ENCODE measurements around the gene KIN. TPM values are rescaled to one million over a fixed set of nuclear protein-coding genes. Genes with fewer than 3 reads are reported as not detected.

The KIN gene
- total RNA-seq, 1 donor from 2014 or later, result 12.9 TPM

- H3K9me3 Mint-ChIP-seq (ENCODE audit: unreplicated experiment), result no peaks in the 10 kb centered on the region
- DNase-seq, result no peak
- H3K36me3 Mint-ChIP-seq (ENCODE audit: unreplicated experiment), result no peaks in the 10 kb centered on the region
- no peak overlapping the region for H3K4me3 Mint-ChIP-seq (ENCODE audit: unreplicated experiment)
- no peak overlapping the region for H3K27ac Mint-ChIP-seq (ENCODE audit: unreplicated experiment)
- H3K27me3 Mint-ChIP-seq (ENCODE audit: unreplicated experiment), result no peaks in the 10 kb centered on the region
- H3K4me1 Mint-ChIP-seq (ENCODE audit: low read depth, unreplicated experiment), result no peaks in the 10 kb centered on the region
- TF ChIP-seq, protein P1, sequence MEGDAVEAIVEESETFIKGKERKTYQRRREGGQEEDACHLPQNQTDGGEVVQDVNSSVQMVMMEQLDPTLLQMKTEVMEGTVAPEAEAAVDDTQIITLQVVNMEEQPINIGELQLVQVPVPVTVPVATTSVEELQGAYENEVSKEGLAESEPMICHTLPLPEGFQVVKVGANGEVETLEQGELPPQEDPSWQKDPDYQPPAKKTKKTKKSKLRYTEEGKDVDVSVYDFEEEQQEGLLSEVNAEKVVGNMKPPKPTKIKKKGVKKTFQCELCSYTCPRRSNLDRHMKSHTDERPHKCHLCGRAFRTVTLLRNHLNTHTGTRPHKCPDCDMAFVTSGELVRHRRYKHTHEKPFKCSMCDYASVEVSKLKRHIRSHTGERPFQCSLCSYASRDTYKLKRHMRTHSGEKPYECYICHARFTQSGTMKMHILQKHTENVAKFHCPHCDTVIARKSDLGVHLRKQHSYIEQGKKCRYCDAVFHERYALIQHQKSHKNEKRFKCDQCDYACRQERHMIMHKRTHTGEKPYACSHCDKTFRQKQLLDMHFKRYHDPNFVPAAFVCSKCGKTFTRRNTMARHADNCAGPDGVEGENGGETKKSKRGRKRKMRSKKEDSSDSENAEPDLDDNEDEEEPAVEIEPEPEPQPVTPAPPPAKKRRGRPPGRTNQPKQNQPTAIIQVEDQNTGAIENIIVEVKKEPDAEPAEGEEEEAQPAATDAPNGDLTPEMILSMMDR (IDR thresholded peaks at IDR 0.05; ENCODE audit: partially characterized antibody, unreplicated experiment), result no peak
These were observed 83.4 kb downstream of the KIN start for GRCh38 chr10:7704071-7705016.

DNA sequence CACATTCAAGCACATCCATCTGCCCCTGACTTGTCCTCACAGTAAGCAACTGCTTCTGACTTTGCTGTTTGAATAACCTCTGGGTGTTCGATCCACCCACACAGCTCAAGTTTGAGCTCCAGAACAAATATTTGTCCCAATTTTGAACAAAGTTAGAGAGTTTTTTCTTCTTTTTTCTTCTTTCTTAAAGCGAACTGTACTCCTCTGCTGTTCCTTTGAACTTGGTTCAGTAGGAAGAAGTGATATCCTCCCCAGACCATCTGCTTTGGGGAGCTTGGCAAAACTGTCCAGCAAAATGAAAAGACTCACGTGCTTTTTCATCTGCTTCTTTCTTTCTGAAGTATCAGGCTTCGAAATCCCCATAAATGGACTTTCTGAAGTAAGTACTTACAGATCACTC, 84.7 kb downstream of the KIN start, which contains the start of gene ITIH2:
ITIH2 (plus strand) TSS at position 177 of the 400 bp plus-strand sequence; CDS start at position 296, 119 bp downstream.
- H3K27ac Mint-ChIP-seq (ENCODE audit: unreplicated experiment), result no peak within 1 kb of the TSS
- no peak within 1 kb of the TSS for H3K4me3 Mint-ChIP-seq (ENCODE audit: unreplicated experiment)
- H3K36me3 Mint-ChIP-seq (ENCODE audit: unreplicated experiment), result no peaks in the 10 kb centered on the region
- no peaks in the 10 kb centered on the region for H3K27me3 Mint-ChIP-seq (ENCODE audit: unreplicated experiment)
- DNase-seq, result no peak
- H3K9me3 Mint-ChIP-seq (ENCODE audit: unreplicated experiment), result no peaks in the 10 kb centered on the region
- no peaks in the 10 kb centered on the region for H3K4me1 Mint-ChIP-seq (ENCODE audit: low read depth, unreplicated experiment)
- TF ChIP-seq, protein P1 (IDR thresholded peaks at IDR 0.05; ENCODE audit: partially characterized antibody, unreplicated experiment), result no peak

- no peaks in the 10 kb centered on the region for H3K27me3 Mint-ChIP-seq (ENCODE audit: unreplicated experiment)
These were observed 85.4 kb downstream of the KIN start for GRCh38 chr10:7702288-7702812.

GRCh38 chr10:7701158-7701742, 86.5 kb downstream of the KIN start:
- Mint-ChIP-seq H3K27me3 (ENCODE audit: unreplicated experiment) (no peaks in the 10 kb centered on the region), H3K36me3 (ENCODE audit: unreplicated experiment) (no peaks in the 10 kb centered on the region), H3K27ac (ENCODE audit: unreplicated experiment) (no peak overlapping the region), H3K4me3 (ENCODE audit: unreplicated experiment) (no peak overlapping the region), H3K9me3 (ENCODE audit: unreplicated experiment) (no peaks in the 10 kb centered on the region), H3K4me1 (ENCODE audit: low read depth, unreplicated experiment) (no peaks in the 10 kb centered on the region)
- DNase-seq, result no peak
- TF ChIP-seq, protein P1 (IDR thresholded peaks at IDR 0.05; ENCODE audit: partially characterized antibody, unreplicated experiment), result no peak

More at GRCh38 chr10:7702288-7702812, 85.4 kb downstream of the KIN start:
- DNase-seq, result no peak
- TF ChIP-seq, protein P1 (IDR thresholded peaks at IDR 0.05; ENCODE audit: partially characterized antibody, unreplicated experiment), result no peak
- Mint-ChIP-seq H3K4me1 (ENCODE audit: low read depth, unreplicated experiment) (no peaks in the 10 kb centered on the region), H3K27ac (ENCODE audit: unreplicated experiment) (no peak overlapping the region), H3K4me3 (ENCODE audit: unreplicated experiment) (no peak overlapping the region), H3K36me3 (ENCODE audit: unreplicated experiment) (no peaks in the 10 kb centered on the region), H3K9me3 (ENCODE audit: unreplicated experiment) (no peaks in the 10 kb centered on the region)

Other genes with a start within 250 kb of the KIN start
- 0.29 TPM for gene ITIH5, start 121.0 kb downstream of the KIN start, total RNA-seq (ENCODE audit: unreplicated experiment)
- gene ITIH2, start 84.7 kb downstream of the KIN start, total RNA-seq (ENCODE audit: unreplicated experiment), result not detected
- gene ATP5F1C, start 184 bp upstream of the KIN start, total RNA-seq (ENCODE audit: unreplicated experiment), result 229 TPM
- 10.2 TPM for gene TAF3, start 30.5 kb upstream of the KIN start, total RNA-seq (ENCODE audit: unreplicated experiment)

All from glutamatergic neuron (in vitro differentiated cells).